ENCODE data around the gene SRD5A1.

The SRD5A1 gene

DNA sequence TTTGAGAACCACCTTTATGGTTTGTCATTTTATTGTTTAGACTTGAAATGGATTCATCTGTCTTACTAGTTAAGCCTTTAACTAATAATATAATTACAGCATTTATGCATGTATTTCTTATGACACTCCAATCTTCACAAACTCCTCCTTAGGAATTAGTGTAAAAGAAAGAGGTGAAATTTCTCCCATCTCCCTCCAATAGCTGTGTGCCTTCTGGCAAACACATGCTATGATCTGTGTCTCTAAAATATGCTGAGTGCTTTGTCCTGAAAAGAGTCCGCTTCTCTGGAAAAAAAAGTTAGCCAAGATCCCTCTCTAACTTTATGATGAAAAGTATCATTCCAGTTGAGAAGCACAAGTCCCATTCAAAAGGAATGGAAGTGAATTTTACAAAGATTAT lies 66.1 kb downstream of the SRD5A1 start:
- TF ChIP-seq, protein P1, sequence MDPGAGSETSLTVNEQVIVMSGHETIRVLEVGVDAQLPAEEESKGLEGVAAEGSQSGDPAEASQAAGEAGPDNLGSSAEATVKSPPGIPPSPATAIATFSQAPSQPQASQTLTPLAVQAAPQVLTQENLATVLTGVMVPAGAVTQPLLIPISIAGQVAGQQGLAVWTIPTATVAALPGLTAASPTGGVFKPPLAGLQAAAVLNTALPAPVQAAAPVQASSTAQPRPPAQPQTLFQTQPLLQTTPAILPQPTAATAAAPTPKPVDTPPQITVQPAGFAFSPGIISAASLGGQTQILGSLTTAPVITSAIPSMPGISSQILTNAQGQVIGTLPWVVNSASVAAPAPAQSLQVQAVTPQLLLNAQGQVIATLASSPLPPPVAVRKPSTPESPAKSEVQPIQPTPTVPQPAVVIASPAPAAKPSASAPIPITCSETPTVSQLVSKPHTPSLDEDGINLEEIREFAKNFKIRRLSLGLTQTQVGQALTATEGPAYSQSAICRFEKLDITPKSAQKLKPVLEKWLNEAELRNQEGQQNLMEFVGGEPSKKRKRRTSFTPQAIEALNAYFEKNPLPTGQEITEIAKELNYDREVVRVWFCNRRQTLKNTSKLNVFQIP (CRISPR knock-in tag; IDR thresholded peaks at IDR 0.05; ENCODE audit: borderline replicate concordance, low read depth) = no peak
- TF ChIP-seq ISL1 (CRISPR knock-in tag; IDR thresholded peaks at IDR 0.05) (no peak), OSR1 (CRISPR knock-in tag; IDR thresholded peaks at IDR 0.05) (no peak), ZNF70 (CRISPR knock-in tag; IDR thresholded peaks at IDR 0.05) (no peak), ZNF8 (CRISPR knock-in tag; IDR thresholded peaks at IDR 0.05) (no peak), ZFP30 (CRISPR knock-in tag; IDR thresholded peaks at IDR 0.05) (no peak), ZFP3 (CRISPR knock-in tag; IDR thresholded peaks at IDR 0.05) (no peak), CSDC2 (CRISPR knock-in tag; IDR thresholded peaks at IDR 0.05) (no peak)
- ATAC-seq = no peak

DNA sequence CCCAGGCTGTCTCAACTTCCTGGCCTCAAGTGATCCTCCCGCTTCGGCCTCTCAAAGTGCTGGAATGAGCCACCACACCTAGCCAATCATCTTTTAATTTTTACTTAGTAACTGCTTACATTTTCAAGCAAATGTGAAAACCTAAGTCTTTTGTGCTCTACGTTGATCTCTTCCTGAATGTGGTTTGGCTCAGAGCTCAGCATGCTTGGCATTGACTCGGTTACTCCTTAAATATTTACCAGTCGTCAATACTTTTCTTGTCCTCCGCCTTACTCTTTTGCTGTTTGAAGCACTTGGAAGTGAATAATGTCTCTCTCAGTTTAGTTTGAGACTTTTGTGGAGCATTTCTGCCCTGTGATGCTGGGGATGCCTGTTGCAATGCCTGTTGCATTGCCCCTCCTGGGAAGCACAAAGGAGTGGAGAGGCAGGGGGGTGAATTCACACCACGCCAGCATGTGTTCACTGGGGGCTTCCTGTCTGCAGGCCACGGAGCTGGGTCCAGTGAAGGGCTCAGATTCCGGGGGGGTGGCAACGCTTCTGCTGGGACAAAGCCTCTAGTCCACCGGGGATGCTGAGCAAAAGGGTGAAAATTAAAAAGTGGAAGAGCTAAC lies 66.9 kb downstream of the SRD5A1 start:
- TF ChIP-seq, protein P1 (CRISPR knock-in tag; IDR thresholded peaks at IDR 0.05; ENCODE audit: borderline replicate concordance, low read depth) = no peak
- TF ChIP-seq BACH2 (CRISPR knock-in tag; IDR thresholded peaks at IDR 0.05; ENCODE audit: borderline replicate concordance) = no peak
- no peak for TF ChIP-seq CSDC2 (CRISPR knock-in tag; IDR thresholded peaks at IDR 0.05)
- no peak for TF ChIP-seq ARNTL (CRISPR knock-in tag; IDR thresholded peaks at IDR 0.05; ENCODE audit: borderline replicate concordance, low read depth)
- no peak for TF ChIP-seq ZFP30 (CRISPR knock-in tag; IDR thresholded peaks at IDR 0.05)
- TF ChIP-seq ZNF8 (CRISPR knock-in tag; IDR thresholded peaks at IDR 0.05) = no peak
- TF ChIP-seq TOX (CRISPR knock-in tag; IDR thresholded peaks at IDR 0.05; ENCODE audit: borderline replicate concordance) = no peak
- no peak for TF ChIP-seq GLIS3 (CRISPR knock-in tag; IDR thresholded peaks at IDR 0.05)
- TF ChIP-seq RARB (CRISPR knock-in tag; IDR thresholded peaks at IDR 0.05) = no peak
- no peak for ATAC-seq

DNA sequence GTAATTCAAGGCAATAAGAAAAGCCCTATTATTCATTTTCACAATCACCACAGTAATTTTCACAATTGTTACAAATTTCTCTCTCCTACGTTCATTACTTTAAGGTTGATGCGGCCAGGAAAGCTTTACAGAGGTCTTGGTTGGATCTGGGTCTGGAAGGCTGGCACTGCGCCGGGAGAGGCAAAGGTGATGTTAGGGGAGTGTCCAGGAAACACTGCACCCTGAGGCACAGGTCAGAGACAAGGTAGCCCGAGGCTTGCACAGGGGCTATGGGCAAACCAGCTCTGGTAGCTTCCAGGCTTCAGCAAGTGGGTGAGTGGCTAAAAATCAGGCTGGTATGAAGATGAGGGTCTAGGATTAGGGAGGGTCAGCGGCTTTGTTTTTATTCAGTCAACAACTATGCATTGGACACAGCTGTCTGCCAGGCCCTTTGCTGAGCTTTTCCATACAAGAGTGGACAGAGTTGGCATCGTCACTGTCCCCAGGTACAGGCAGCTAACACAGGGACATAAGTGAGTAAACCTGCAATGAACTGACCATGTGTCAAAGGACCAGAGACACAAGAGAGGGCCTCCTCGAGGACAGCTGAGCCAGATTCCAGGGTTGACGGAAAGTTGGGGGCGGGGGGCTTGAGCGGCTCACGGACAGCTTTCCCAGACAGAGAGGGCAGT lies 67.6 kb downstream of the SRD5A1 start:
- TF ChIP-seq ZFP3 (CRISPR knock-in tag; IDR thresholded peaks at IDR 0.05) (no peak), TOX (CRISPR knock-in tag; IDR thresholded peaks at IDR 0.05; ENCODE audit: borderline replicate concordance) (no peak), GLIS3 (CRISPR knock-in tag; IDR thresholded peaks at IDR 0.05) (no peak), ZFP30 (CRISPR knock-in tag; IDR thresholded peaks at IDR 0.05) (no peak), ZNF70 (CRISPR knock-in tag; IDR thresholded peaks at IDR 0.05) (no peak)
- TF ChIP-seq, protein P1 (CRISPR knock-in tag; IDR thresholded peaks at IDR 0.05; ENCODE audit: borderline replicate concordance, low read depth) = no peak
- TF ChIP-seq, protein P2, sequence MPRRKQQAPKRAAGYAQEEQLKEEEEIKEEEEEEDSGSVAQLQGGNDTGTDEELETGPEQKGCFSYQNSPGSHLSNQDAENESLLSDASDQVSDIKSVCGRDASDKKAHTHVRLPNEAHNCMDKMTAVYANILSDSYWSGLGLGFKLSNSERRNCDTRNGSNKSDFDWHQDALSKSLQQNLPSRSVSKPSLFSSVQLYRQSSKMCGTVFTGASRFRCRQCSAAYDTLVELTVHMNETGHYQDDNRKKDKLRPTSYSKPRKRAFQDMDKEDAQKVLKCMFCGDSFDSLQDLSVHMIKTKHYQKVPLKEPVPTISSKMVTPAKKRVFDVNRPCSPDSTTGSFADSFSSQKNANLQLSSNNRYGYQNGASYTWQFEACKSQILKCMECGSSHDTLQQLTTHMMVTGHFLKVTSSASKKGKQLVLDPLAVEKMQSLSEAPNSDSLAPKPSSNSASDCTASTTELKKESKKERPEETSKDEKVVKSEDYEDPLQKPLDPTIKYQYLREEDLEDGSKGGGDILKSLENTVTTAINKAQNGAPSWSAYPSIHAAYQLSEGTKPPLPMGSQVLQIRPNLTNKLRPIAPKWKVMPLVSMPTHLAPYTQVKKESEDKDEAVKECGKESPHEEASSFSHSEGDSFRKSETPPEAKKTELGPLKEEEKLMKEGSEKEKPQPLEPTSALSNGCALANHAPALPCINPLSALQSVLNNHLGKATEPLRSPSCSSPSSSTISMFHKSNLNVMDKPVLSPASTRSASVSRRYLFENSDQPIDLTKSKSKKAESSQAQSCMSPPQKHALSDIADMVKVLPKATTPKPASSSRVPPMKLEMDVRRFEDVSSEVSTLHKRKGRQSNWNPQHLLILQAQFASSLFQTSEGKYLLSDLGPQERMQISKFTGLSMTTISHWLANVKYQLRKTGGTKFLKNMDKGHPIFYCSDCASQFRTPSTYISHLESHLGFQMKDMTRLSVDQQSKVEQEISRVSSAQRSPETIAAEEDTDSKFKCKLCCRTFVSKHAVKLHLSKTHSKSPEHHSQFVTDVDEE (CRISPR knock-in tag; IDR thresholded peaks at IDR 0.05) = no peak
- ATAC-seq = no peak

DNA sequence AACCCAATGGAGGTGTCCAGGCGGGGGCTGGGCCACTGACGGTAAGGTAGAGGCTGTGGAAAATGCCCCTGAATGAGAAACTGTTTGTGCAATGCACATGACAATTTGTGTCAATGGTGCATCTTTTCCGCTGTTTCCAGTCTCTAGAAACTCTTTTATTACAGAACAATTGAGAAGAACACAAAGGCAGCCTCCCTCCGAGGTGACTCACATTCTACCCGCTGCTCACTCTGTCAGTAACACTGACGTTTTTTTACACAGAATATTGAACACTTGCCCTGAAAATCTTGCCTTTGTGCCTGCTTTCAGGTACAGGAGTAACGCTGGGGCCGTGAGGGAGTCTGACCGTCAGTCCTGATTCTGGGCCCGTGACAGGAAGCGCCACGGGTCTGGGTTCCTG lies 68.3 kb downstream of the SRD5A1 start:
- ATAC-seq = no peak
- TF ChIP-seq, protein P3, sequence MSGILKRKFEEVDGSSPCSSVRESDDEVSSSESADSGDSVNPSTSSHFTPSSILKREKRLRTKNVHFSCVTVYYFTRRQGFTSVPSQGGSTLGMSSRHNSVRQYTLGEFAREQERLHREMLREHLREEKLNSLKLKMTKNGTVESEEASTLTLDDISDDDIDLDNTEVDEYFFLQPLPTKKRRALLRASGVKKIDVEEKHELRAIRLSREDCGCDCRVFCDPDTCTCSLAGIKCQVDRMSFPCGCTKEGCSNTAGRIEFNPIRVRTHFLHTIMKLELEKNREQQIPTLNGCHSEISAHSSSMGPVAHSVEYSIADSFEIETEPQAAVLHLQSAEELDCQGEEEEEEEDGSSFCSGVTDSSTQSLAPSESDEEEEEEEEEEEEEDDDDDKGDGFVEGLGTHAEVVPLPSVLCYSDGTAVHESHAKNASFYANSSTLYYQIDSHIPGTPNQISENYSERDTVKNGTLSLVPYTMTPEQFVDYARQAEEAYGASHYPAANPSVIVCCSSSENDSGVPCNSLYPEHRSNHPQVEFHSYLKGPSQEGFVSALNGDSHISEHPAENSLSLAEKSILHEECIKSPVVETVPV (CRISPR knock-in tag; IDR thresholded peaks at IDR 0.05) = no peak
- TF ChIP-seq, protein P4, sequence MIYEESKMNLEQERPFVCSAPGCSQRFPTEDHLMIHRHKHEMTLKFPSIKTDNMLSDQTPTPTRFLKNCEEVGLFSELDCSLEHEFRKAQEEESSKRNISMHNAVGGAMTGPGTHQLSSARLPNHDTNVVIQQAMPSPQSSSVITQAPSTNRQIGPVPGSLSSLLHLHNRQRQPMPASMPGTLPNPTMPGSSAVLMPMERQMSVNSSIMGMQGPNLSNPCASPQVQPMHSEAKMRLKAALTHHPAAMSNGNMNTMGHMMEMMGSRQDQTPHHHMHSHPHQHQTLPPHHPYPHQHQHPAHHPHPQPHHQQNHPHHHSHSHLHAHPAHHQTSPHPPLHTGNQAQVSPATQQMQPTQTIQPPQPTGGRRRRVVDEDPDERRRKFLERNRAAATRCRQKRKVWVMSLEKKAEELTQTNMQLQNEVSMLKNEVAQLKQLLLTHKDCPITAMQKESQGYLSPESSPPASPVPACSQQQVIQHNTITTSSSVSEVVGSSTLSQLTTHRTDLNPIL (CRISPR knock-in tag; IDR thresholded peaks at IDR 0.05; ENCODE audit: low read depth) = no peak
- TF ChIP-seq SNAI2 (CRISPR knock-in tag; IDR thresholded peaks at IDR 0.05) (no peak), ISL1 (CRISPR knock-in tag; IDR thresholded peaks at IDR 0.05) (no peak), ZNF70 (CRISPR knock-in tag; IDR thresholded peaks at IDR 0.05) (no peak), ZFP3 (CRISPR knock-in tag; IDR thresholded peaks at IDR 0.05) (no peak), GLIS3 (CRISPR knock-in tag; IDR thresholded peaks at IDR 0.05) (no peak), ZC3H10 (CRISPR knock-in tag; IDR thresholded peaks at IDR 0.05) (no peak), TCF4 (CRISPR knock-in tag; IDR thresholded peaks at IDR 0.05; ENCODE audit: borderline replicate concordance) (no peak), ZNF565 (CRISPR knock-in tag; conservative IDR thresholded peaks at IDR 0.05; ENCODE audit: low read depth) (no peak), BACH2 (CRISPR knock-in tag; IDR thresholded peaks at IDR 0.05; ENCODE audit: borderline replicate concordance) (no peak), ZNF8 (CRISPR knock-in tag; IDR thresholded peaks at IDR 0.05) (no peak)
- TF ChIP-seq, protein P2 (CRISPR knock-in tag; IDR thresholded peaks at IDR 0.05) = no peak

All from SK-N-SH treated with all-trans-retinoic acid at 6 μM for 48 hours (cell line).